Measurements from ENCODE around the gene ARMH3. TPM values are rescaled to one million over a fixed set of nuclear protein-coding genes. Genes with fewer than 3 reads are reported as not detected.

The ARMH3 gene
- total RNA-seq, 1 donor = 12.4 TPM

GRCh38 chr10:101816376-101816775 is 239.6 kb downstream of the ARMH3 start:
- no peak for DNase-seq (ENCODE audit: low read depth in 2 of 3, low spot score in 2 of 3)

GRCh38 chr10:101814466-101815071 is 241.4 kb downstream of the ARMH3 start:
- DNase-seq (ENCODE audit: low read depth in 2 of 3, low spot score in 2 of 3) = no peak

- no peak for DNase-seq (ENCODE audit: low read depth in 2 of 3, low spot score in 2 of 3)
These were observed 243.4 kb downstream of the ARMH3 start for GRCh38 chr10:101812606-101813005.

- no peak for DNase-seq (ENCODE audit: low read depth in 2 of 3, low spot score in 2 of 3)
These were observed 248.8 kb downstream of the ARMH3 start for GRCh38 chr10:101807158-101807557.

GRCh38 chr10:101803511-101803910 is 252.5 kb downstream of the ARMH3 start:
- DNase-seq (ENCODE audit: low read depth in 2 of 3, low spot score in 2 of 3) = no peak

- no peak for DNase-seq (ENCODE audit: low read depth in 2 of 3, low spot score in 2 of 3)
These were observed 258.4 kb downstream of the ARMH3 start for GRCh38 chr10:101797403-101798059.

Small RNAs within 50 kb of the gene (small RNA-seq; reads per million reads assigned to genes)
- gene AL500527.1 = not detected
- not detected for gene AL500527.2
- gene RF00017 = not detected
- gene RF00019 = not detected

Other genes with a start within 250 kb of the ARMH3 start
- 53.3 TPM for gene OGA, start 237.7 kb downstream of the ARMH3 start, total RNA-seq
- gene KCNIP2, start 212.4 kb downstream of the ARMH3 start, total RNA-seq = 0.27 TPM
- 29.1 TPM for gene HPS6, start 9.2 kb upstream of the ARMH3 start, total RNA-seq
- 163 TPM for gene LDB1, start 64.2 kb upstream of the ARMH3 start, total RNA-seq
- gene PPRC1, start 76.9 kb upstream of the ARMH3 start, total RNA-seq = 23.7 TPM
- 27.5 TPM for gene NOLC1, start 96.2 kb upstream of the ARMH3 start, total RNA-seq
- not detected for gene ELOVL3, start 170.1 kb upstream of the ARMH3 start, total RNA-seq
- gene PITX3, start 185.3 kb upstream of the ARMH3 start, total RNA-seq = not detected
- 24.8 TPM for gene GBF1, start 189.4 kb upstream of the ARMH3 start, total RNA-seq

All from hematopoietic multipotent progenitor cell (in vitro differentiated cells).